NK-92 treated with Interleukin-12 subunit alpha and Interleukin-12 subunit beta, amount 100 ng/mL, for 24 hours (cell line): ENCODE results near the gene MYO7B.

Experiments
- DNase-seq: peaks from one replicate; lab custom pipeline; 2025; lab: John Stamatoyannopoulos, UW

Gene MYO7B

GRCh38 chr2:127574656-127575055 lies 39.2 kb downstream of the MYO7B start:
- no peak for DNase-seq

DNA sequence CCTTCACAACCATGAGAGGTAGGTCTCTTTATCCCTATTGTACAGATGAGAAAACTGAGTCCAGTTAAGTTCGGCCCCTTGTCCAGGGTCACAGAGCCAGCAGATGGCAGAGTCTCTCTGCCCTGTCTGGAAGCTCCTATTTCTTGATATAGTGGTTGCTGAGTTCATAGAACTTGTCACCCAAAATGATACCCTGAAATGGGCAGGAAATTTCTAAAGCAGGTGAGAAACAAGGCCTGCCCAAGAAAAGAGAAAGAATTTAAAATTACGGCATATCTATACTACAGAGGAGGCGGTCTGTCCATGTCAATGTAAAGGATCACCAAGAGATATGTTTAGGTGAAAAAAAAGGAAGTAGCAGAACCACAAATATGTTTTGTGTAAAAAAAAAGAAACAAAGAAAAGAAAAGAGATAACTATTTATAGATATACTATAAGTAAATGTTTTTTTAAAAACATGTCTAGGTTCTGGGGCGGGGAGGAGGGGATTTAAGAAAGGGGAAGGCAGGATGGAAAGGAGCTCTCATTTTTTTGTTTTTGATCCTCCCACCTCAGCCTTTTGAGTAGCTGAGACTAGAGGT lies 39.8 kb downstream of the MYO7B start:
- no peak for DNase-seq

DNA sequence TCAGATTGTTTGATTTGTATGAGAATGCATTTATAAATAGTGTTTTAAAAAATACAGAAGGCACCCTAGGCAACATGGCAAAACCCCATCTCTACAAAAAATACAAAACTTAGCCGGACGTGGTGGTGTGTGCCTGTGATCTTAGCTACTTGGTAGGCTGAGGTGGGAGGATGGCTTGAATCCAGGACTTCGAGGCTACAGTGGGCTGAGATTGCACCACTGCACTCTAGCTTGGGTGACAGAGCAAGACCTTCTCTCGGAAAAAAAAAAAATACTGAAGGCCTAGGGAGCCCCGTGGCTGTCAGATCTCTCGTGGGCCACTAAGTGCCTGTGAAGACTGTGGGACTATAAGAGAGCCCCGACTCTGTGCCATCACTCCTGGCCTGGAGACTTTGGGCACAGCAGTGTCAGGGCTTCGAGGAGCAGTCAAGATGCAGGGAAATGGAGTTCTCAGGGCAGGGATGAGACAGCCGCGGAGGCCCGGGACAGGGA lies 40.5 kb downstream of the MYO7B start:
- no peak for DNase-seq

GRCh38 chr2:127576433-127577207 lies 41.1 kb downstream of the MYO7B start:
- no peak for DNase-seq

DNA sequence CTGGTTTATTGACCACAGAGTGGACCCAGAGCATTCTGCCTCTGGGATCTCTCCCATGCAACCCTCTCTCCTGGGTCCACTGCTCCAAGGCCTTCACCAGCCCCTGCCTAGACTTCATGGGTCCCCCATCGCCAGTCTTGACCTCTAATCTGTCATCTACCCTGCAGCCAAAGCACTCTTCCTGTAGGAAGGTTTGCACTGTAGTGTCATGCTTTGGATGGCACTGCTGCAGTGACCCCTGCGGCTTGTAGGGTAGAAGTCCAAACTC lies 41.7 kb downstream of the MYO7B start:
- DNase-seq: no peak

GRCh38 chr2:127577503-127577902 lies 42.0 kb downstream of the MYO7B start:
- DNase-seq: no peak

- no peak for DNase-seq
Measured at GRCh38 chr2:127577973-127578372, 42.5 kb downstream of the MYO7B start.

- DNase-seq: no peak
Measured at GRCh38 chr2:127578411-127578810, 42.9 kb downstream of the MYO7B start.

DNA sequence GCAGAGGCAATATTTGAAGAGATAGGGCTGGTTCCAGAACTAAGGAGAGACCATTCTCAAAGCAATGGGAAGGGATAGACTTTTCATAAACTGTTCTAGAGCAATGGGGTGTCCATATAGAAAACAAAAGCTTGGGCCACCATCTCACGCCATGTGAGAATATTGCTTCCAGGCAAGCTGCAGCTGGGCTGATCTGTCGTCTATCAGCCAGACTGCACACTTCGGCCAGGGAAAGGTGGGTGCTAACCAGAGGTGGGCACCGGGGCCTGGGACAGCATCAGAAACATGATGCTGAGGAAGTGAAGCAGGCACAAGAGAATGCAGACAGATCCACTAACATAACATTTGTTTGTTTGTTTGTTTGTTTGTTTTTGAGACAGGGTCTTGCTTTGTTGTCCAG lies 43.7 kb downstream of the MYO7B start:
- no peak for DNase-seq

GRCh38 chr2:127580167-127581049 lies 44.9 kb downstream of the MYO7B start:
- no peak for DNase-seq

- DNase-seq: no peak
Measured at GRCh38 chr2:127581050-127581345, 45.5 kb downstream of the MYO7B start.

GRCh38 chr2:127581516-127582490 lies 46.3 kb downstream of the MYO7B start:
- no peak for DNase-seq

GRCh38 chr2:127582863-127583861 lies 47.7 kb downstream of the MYO7B start:
- DNase-seq: no peak

- no peak for DNase-seq
Measured at GRCh38 chr2:127584047-127584446, 48.6 kb downstream of the MYO7B start.

DNA sequence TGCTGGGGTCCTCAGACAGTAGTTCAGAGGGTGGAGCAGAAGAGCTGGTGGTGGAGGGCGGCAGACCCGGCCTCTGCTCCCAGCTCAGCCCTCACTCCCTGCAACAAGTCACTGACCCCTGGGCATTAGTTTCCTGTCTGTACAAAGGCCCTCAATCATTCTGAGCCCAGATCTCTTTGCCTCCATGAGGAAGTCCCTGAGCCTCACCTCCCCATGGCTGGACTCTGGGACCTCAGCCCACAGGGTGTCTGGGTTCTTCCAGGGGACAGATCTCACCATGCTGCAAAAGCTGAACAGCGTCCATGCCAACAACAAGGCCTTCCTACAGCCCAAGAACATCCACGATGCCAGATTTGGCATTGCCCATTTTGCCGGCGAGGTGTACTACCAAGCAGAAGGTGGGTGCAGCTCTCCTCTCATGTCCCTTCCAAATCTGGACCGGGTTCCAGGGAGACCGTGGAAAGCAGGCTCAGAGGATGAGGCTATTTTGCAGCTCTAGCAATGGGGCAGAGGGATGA lies 49.1 kb downstream of the MYO7B start:
- no peak for DNase-seq

DNA sequence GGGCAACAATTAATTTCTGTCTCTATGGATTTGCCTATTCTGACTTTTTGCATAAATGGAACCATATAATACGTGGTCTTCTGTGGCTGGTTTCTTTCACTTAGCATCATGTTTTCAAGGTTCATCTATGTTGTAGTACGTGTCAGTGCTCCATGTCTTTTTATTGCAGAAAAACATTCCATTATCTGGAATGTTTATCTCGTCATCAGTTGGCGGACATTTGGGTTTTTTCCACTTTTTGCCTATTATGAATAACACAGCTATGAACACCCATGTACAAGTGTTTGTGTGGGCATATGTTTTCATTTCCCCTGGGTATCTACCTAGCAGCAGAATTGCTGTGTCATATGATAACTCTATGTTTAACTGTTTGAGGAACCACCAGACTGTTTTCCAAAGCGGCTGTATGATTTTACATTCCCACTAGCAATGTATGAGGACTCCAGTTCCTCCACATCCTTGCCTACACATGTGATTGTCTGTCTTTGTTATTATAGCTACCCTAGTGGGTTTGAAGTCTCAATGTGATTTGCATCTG lies 49.9 kb downstream of the MYO7B start:
- DNase-seq: no peak

GRCh38 chr2:127586136-127586535 lies 50.7 kb downstream of the MYO7B start:
- DNase-seq: no peak

GRCh38 chr2:127586746-127587295 lies 51.3 kb downstream of the MYO7B start:
- no peak for DNase-seq

GRCh38 chr2:127588241-127588640 lies 52.8 kb downstream of the MYO7B start:
- no peak for DNase-seq

DNA sequence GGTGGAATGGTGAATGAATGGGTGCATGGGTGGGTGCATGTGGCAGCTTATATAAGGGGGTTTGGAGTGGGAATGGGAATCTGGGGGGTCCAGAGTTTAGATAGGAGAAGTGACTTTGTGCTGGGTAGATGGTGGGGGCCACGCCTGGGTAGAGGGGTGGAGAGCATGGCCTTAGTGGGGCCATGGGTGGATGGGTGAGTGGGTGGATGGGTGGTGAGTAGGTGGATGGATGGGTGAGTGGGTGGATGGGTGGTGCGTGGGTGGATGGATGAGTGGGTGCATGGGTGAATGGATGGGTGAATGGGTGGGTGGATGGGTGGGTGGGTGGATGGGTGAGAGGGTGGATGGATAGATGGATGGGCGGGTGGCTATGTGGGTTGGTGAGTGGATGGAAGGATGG lies 53.9 kb downstream of the MYO7B start:
- DNase-seq: no peak
